SU-DHL-6 (cell line): ENCODE data around the gene NCKAP5.

Source experiments
- CTCF ChIP-seq: fragments of 200-600 bp; sonication (generic); IDR thresholded peaks from one replicate; pipeline ENCODE4 v1.5.1; 2017; ENCODE audit warnings: antibody characterized with exemption, mild to moderate bottlenecking, low read length, moderate library complexity; ENCODE audit not compliant: insufficient read depth, poor library complexity, severe bottlenecking
- EZH2phosphoT487 ChIP-seq: fragments of 200-600 bp; sonication (generic), shearing (Covaris generic); conservative IDR thresholded peaks from 2 replicates; pipeline ENCODE4 v1.6.1; 2018; ENCODE audit warnings: mild to moderate bottlenecking, antibody characterized with exemption, low read length, moderate library complexity, mixed read lengths

- TF ChIP-seq CTCF (no peak), EZH2phosphoT487 (no peak)
Observed at GRCh38 chr2:132664096-132664495, 904.2 kb downstream of the NCKAP5 start.
